HepG2 (cell line): ENCODE data around the gene MMP25.

ENCODE experiments used
- ISX ChIP-seq: sonication (generic); formaldehyde crosslinking; conservative IDR thresholded peaks from 2 replicates; pipeline ENCODE4 v1.5.0; 2020; ENCODE audit warnings: missing genetic modification reagents
- NR2F2 ChIP-seq: IDR thresholded peaks from 2 replicates; pipeline ENCODE4 v1.6.1; 2012; ENCODE audit warnings: low read depth, inconsistent platforms, borderline replicate concordance
- NR3C1 ChIP-seq: sonication (generic); formaldehyde crosslinking; IDR thresholded peaks from 2 replicates; pipeline ENCODE4 v1.4.0; 2020; ENCODE audit warnings: missing genetic modification reagents
- ZNF558 ChIP-seq: sonication (generic); formaldehyde crosslinking; IDR thresholded peaks from 2 replicates; pipeline ENCODE4 v1.9.0; 2022; ENCODE audit warnings: mild to moderate bottlenecking, missing genetic modification reagents, borderline replicate concordance
- ZSCAN20 ChIP-seq: sonication (generic); formaldehyde crosslinking; IDR thresholded peaks from 2 replicates; pipeline ENCODE4 v1.4.0; 2020; ENCODE audit warnings: missing genetic modification reagents, mild to moderate bottlenecking, borderline replicate concordance
- TF ChIP-seq, protein P1 (sequence below): sonication (generic); formaldehyde crosslinking; IDR thresholded peaks from 2 replicates; pipeline ENCODE4 v1.5.0; 2020; ENCODE audit warnings: mild to moderate bottlenecking, missing genetic modification reagents, moderate library complexity

DNA sequence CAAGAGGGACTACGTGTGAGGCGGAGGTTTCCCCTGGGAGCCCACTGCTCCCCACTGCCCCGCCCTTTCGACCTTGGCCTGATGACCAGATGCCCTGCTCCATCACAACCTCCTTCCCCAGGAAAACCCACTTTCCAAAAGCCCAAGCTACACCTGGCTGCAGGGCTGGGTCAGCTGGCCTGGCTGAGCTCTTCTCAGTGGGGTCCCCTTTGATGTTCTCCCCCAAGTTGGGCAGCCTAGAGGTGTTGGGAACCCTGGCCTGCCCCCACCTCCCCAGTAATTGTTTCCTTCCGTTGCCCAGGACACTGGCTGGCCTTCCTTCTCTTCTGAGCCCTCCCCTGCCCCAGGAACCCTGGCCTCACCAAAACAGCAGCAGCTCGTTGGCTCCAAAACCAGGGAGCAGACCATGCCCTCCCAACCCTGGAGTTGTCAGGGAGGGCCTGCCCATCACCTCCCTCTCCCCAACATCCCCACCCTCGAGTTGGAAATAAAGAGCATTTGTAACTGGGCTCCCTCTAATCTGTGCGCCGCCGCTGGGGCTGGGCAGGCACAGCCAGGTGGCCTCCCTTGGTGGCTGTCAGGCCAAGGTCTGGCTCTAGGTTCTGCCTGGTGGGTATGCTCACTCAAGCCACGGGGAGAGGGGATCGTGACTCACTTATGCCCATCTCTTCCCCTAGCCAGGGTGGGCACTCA is 32.2 kb upstream of the MMP25 start:
- no peak for TF ChIP-seq NR3C1 (CRISPR knock-in tag)
- TF ChIP-seq ZNF558, result no peak
- TF ChIP-seq ZSCAN20 (CRISPR knock-in tag), result no peak
- TF ChIP-seq, protein P1, sequence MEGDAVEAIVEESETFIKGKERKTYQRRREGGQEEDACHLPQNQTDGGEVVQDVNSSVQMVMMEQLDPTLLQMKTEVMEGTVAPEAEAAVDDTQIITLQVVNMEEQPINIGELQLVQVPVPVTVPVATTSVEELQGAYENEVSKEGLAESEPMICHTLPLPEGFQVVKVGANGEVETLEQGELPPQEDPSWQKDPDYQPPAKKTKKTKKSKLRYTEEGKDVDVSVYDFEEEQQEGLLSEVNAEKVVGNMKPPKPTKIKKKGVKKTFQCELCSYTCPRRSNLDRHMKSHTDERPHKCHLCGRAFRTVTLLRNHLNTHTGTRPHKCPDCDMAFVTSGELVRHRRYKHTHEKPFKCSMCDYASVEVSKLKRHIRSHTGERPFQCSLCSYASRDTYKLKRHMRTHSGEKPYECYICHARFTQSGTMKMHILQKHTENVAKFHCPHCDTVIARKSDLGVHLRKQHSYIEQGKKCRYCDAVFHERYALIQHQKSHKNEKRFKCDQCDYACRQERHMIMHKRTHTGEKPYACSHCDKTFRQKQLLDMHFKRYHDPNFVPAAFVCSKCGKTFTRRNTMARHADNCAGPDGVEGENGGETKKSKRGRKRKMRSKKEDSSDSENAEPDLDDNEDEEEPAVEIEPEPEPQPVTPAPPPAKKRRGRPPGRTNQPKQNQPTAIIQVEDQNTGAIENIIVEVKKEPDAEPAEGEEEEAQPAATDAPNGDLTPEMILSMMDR (CRISPR knock-in tag), result no peak
- TF ChIP-seq NR2F2, result no peak
- no peak for TF ChIP-seq ISX (CRISPR knock-in tag)
